Tibial artery (tissue), 4 donors: ENCODE results near the gene ARRB1.
"Not testable (repeated sequence)": the region's sequence is repeated elsewhere in the genome, so short reads cannot be mapped to it uniquely, and the experiment has no call there.

Experiments used
- DNase-seq, 2 donors: peaks; one replicate each; pipeline ENCODE4 v3.0.0-alpha.2; 2019
- H3K27ac ChIP-seq, 2 donors: fragments of 200-600 bp; sonication (generic) in 1 of 2; 1 replicate in 1 of 2; 2 replicates in 1 of 2; pipeline ENCODE4 v1.5.1; 2018 to 2019; ENCODE audit warnings: mild to moderate bottlenecking in 1 of 2
- H3K27me3 ChIP-seq, 2 donors: fragments of 200-600 bp; sonication (generic) in 1 of 2; one replicate each; pipeline versions ENCODE4 v1.5.1 to v1.6.0; 2016 to 2019
- H3K36me3 ChIP-seq, 3 donors: fragments of 200-600 bp; sonication (generic) in 2 of 3; one replicate each; pipeline ENCODE4 v1.5.1; 2016 to 2019; ENCODE audit warnings: mild to moderate bottlenecking in 2 of 3
- H3K4me1 ChIP-seq, 4 donors: fragments of 200-600 bp; sonication (generic) in 2 of 4; 1 replicate in 3 of 4; 2 replicates in 1 of 4; pipeline ENCODE4 v1.5.1; 2016 to 2019
- H3K4me3 ChIP-seq, 2 donors: fragments of 200-600 bp; sonication (generic) in 1 of 2; 1 replicate in 1 of 2; 2 replicates in 1 of 2; pipeline ENCODE4 v1.5.1; 2018 to 2019; ENCODE audit warnings: mild to moderate bottlenecking in 2 of 2
- H3K9me3 ChIP-seq, 3 donors: fragments of 200-600 bp; sonication (generic) in 1 of 3; one replicate each; pipeline ENCODE4 v1.5.1; 2016 to 2019
- CTCF ChIP-seq, 2 experiments: fragments of 200-600 bp in 1 of 2; fragments of 450-650 bp in 1 of 2; IDR thresholded peaks; one replicate each; pipeline ENCODE4 v1.5.1; 2017 to 2019; ENCODE audit warnings: antibody characterized with exemption in 2 of 2, mild to moderate bottlenecking in 1 of 2, moderate library complexity in 1 of 2
- intact Hi-C: fragments of 100-400 bp; cut with DNase I; formaldehyde crosslinking; loops from one replicate; pipeline ENCODE4 v1.15.0; 2023; ENCODE audit warnings: low total_unique reads

Gene ARRB1

DNA sequence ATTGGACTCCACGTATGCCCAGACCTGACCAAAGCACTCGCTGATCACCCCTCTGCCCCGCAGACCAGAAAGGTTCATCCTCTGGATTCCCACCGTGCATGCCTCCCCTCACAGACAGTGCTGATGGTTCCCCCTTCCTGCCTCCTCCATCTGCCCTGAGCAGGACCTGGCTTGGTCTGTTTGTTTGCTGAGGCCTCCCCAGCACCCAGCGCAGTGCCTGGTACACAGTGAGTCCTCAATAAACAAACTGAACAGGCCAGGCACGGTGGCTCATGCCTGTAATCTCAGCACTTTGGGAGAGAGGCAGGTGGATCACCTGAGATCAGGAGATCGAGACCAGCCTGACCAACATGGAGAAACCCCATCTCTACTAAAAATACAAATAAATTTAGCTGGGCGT lies 24.2 kb upstream of the ARRB1 start:
- TF ChIP-seq CTCF (IDR thresholded peaks at IDR 0.05): no peak

DNA sequence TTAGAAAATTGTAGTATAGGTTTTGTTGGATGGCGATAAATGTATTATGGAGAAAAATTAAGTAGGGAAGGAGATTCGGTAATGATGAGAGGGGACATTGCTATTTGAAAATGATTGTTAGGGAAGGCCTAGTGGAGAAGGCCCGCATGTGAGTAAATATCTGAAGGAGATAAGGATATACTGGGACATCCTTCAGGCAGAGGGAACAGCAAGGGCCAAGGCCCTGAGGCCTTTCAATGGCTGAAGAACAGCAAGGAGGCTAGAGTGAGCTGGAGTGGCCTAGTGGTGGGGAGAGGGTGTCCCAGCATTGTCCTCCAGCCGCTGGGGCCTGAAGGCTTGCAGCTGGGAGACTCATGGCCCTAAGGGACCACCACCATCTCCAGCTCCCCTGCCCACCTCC lies 23.2 kb upstream of the ARRB1 start:
- TF ChIP-seq CTCF (IDR thresholded peaks at IDR 0.05): no peak
- H3K9me3 ChIP-seq: no peaks in the 10 kb centered on the region
- no peaks in the 10 kb centered on the region for H3K36me3 ChIP-seq
- H3K27me3 ChIP-seq: peaks cover 0 to 4% of the 10 kb centered on the region in 2 donors
- no peak for DNase-seq
- no peak overlapping the region for H3K27ac ChIP-seq
- H3K4me3 ChIP-seq: no peak overlapping the region
- intact Hi-C loops: no loop called here
- no peaks in the 10 kb centered on the region for H3K4me1 ChIP-seq

More for the DNA sequence above, 24.2 kb upstream of the ARRB1 start:
- no peak for DNase-seq
- Histone ChIP-seq H3K27me3 (peaks cover 0 to 4% of the 10 kb centered on the region in 2 donors), H3K9me3 (no peaks in the 10 kb centered on the region), H3K36me3 (no peaks in the 10 kb centered on the region), H3K27ac (no peak overlapping the region), H3K4me3 (no peak overlapping the region), H3K4me1 (no peaks in the 10 kb centered on the region)
- intact Hi-C loops: no loop called here

DNA sequence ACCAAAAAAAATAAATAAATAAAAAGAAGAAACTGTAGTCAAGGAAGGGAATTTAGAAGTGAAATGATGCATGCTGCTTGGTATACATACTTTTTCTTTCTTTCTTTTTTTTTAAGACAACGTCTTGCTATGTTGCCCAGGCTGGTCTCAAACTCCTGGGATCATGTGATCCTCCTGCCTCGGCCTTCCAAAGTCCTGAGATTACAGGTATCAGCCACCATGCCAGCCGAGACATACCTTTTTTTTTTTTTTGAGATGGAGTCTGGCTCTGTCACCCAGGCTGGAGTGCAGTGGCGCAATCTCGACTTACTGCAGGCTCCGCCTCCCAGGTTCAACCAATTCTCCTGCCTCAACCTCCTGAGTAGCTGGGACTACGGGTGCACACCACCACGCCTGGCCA lies 21.7 kb upstream of the ARRB1 start:
- no peak overlapping the region for H3K27ac ChIP-seq
- intact Hi-C loops: no loop called here

DNA sequence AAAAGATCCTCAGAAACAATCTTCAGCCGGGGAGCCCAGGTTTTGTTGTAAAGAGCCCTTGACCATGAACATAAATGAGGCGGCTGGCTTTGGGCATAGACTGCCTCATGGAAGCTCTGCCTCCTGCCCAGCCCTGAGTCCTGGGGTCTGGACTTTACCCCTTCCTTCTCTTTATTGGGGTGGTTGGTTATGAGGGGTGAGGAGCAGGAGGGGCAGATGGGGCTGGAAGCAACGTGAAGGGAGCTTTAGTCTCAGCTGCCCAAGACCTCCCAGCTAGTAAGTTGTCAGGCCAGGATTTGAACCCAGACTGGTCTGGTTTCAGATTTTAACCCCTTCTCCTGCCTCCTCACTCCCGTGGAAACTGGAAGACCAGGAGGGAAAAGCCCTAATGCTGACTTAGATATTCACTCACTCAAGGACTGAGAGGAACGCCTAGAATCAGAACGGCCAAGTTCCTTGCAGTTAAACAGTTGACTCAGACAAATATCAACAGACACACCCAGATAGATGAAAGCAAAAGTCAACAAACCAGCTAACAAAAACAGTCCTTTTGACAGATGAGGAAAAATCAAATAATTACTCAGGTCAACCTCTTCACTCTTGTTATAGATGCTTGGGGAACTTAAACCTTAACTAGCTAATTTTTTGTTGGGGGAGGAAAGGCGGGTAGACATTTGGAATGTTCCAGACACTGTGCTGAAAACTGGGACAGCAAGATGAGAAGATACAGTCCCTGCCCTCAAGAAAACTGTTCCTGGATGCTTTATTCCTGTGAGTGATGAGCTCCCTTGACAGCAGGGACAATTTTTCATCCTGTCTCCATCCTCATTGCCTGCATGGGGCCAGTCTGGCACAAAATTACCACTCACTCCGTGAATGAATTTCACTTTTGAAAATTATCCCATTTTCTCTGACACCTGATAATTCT lies 20.8 kb upstream of the ARRB1 start:
- Histone ChIP-seq H3K4me1 (no peaks in the 10 kb centered on the region), H3K27ac (no peak overlapping the region), H3K9me3 (no peaks in the 10 kb centered on the region), H3K36me3 (no peaks in the 10 kb centered on the region), H3K4me3 (no peak overlapping the region), H3K27me3 (peaks cover 0 to 4% of the 10 kb centered on the region in 2 donors)
- no peak for TF ChIP-seq CTCF (IDR thresholded peaks at IDR 0.05)
- no peak for DNase-seq
- intact Hi-C loops: no loop called here

More for the DNA sequence above, 21.7 kb upstream of the ARRB1 start:
- H3K4me3 ChIP-seq: no peak overlapping the region
- DNase-seq: no peak
- no peaks in the 10 kb centered on the region for H3K9me3 ChIP-seq
- no peaks in the 10 kb centered on the region for H3K36me3 ChIP-seq
- H3K27me3 ChIP-seq: peaks cover 0 to 4% of the 10 kb centered on the region in 2 donors
- no peaks in the 10 kb centered on the region for H3K4me1 ChIP-seq
- no peak for TF ChIP-seq CTCF (IDR thresholded peaks at IDR 0.05)

GRCh38 chr11:75369560-75370255 lies 18.2 kb upstream of the ARRB1 start:
- intact Hi-C loops: no loop called here
- H3K27ac ChIP-seq: no peak overlapping the region
- DNase-seq: peak in 1 of 2 donors; percentile 47
- H3K9me3 ChIP-seq: no peaks in the 10 kb centered on the region
- no peak for TF ChIP-seq CTCF (IDR thresholded peaks at IDR 0.05)
- peaks cover 0 to 4% of the 10 kb centered on the region in 2 donors for H3K27me3 ChIP-seq
- H3K4me3 ChIP-seq: no peak overlapping the region
- H3K36me3 ChIP-seq: no peaks in the 10 kb centered on the region
- no peaks in the 10 kb centered on the region for H3K4me1 ChIP-seq

GRCh38 chr11:75366826-75367225 lies 15.4 kb upstream of the ARRB1 start:
- DNase-seq, H3K9me3 ChIP-seq, H3K4me3 ChIP-seq, intact Hi-C loops, H3K4me1 ChIP-seq, H3K36me3 ChIP-seq, H3K27ac ChIP-seq: not testable (repeated sequence)
- H3K27me3 ChIP-seq: peaks cover 0 to 13% of the 10 kb centered on the region in 2 donors
